GM13977 (cell line): ENCODE results near the gene WDR1.
A peak's percentile ranks its signal among the peaks of the same experiment; 100 is the strongest.

Experiments used
- DNase-seq: peaks from one replicate; pipeline ENCODE4 v3.0.0; 2012; ENCODE audit warnings: low spot score
- in situ Hi-C: fragments of 300-500 bp; cut with MboI; formaldehyde crosslinking; loops from one replicate; pipeline ENCODE4 v1.12.0; 2022; ENCODE audit warnings: low sequenced_read_pairs, low pct_unique_long_range_greater_than_20kb, mixed read lengths, inconsistent platforms; ENCODE audit not compliant: unreplicated experiment
- TF ChIP-seq, protein P1 (sequence below): IDR thresholded peaks from 2 replicates; pipeline ENCODE4 v1.5.1; 2012; ENCODE audit warnings: mild to moderate bottlenecking, control low read depth; ENCODE audit not compliant: insufficient read depth; ENCODE audit errors: extremely low read depth, missing control alignments

WDR1 gene

DNA sequence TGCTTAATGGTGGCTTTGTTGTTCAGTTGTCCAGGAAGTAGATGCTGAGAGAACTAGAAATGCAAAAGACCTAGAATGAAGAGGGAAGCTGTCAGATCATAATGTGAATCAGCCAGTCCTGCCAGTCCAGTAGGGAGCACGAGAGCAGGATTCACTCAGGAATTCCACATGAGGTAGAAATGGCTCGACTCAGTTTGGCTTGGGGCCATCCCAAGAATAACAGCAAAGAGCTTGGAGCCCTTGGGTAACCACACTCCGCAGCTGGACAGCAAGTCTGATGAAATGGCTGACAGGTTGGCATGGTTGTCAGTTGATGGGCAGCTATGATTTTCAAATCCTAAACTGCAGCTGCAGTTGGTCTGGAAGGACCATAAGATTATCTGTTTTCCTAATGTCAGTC, 44.5 kb upstream of the WDR1 start:
- TF ChIP-seq, protein P1, sequence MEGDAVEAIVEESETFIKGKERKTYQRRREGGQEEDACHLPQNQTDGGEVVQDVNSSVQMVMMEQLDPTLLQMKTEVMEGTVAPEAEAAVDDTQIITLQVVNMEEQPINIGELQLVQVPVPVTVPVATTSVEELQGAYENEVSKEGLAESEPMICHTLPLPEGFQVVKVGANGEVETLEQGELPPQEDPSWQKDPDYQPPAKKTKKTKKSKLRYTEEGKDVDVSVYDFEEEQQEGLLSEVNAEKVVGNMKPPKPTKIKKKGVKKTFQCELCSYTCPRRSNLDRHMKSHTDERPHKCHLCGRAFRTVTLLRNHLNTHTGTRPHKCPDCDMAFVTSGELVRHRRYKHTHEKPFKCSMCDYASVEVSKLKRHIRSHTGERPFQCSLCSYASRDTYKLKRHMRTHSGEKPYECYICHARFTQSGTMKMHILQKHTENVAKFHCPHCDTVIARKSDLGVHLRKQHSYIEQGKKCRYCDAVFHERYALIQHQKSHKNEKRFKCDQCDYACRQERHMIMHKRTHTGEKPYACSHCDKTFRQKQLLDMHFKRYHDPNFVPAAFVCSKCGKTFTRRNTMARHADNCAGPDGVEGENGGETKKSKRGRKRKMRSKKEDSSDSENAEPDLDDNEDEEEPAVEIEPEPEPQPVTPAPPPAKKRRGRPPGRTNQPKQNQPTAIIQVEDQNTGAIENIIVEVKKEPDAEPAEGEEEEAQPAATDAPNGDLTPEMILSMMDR = no peak
- DNase-seq = no peak
- in situ Hi-C loops = loop anchor here (10.0 to 25.0 kb wide), 2 partner anchors 251 to 384 kb away; no protein-coding TSS in a partner anchor

DNA sequence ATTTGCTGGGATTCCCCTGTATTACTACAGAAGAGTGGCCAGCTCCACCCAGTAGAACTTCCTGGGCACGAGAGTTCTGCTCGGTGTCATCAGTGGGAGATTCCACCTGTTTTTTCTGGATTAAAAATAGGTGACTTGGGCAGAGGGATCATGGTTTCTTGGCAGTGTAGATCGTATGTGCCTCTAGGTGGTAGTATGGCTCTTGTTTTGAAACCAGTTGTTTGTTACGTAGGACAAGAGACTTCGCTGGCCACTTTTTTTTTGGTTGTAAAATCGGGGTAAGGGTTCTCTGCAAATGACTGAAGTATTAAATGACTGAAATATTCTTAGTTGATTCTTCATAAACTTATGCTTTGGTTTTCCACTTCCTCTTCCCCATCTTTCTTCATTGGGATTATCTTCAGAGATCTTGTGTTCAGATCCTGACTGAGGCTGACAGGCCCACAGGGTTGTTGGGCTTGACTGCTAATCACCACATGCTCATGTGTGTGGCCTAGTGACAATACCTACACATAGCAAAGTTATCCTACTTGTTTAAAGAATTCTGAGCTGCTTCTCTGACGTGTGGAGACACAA, 43.8 kb upstream of the WDR1 start:
- DNase-seq = no peak
- in situ Hi-C loops = loop anchor here (10.0 to 25.0 kb wide), 2 partner anchors 252 to 384 kb away; no protein-coding TSS in a partner anchor
- TF ChIP-seq, protein P1 = no peak

DNA sequence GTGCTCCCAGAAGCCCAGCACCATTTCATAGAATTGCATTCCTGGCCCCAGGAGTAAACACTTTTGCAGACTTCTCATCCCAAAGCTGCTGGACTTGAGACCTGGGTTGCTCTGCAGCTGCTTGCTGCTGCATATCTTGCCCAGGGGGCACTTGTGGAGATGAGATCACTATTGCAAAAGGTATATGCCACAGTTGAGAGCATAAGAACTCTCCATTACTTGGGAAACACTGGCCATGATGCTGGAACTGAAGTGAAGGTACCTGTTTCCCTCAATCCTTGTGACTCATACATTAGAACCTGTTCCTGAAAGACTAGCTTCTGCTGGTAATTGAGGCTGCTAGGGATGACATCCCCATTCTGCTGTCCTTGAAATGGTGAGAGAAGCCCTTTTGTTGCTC, 43.1 kb upstream of the WDR1 start:
- in situ Hi-C loops = loop anchor here (10.0 to 25.0 kb wide), 2 partner anchors 253 to 385 kb away; no protein-coding TSS in a partner anchor
- TF ChIP-seq, protein P1 = no peak
- no peak for DNase-seq

DNA sequence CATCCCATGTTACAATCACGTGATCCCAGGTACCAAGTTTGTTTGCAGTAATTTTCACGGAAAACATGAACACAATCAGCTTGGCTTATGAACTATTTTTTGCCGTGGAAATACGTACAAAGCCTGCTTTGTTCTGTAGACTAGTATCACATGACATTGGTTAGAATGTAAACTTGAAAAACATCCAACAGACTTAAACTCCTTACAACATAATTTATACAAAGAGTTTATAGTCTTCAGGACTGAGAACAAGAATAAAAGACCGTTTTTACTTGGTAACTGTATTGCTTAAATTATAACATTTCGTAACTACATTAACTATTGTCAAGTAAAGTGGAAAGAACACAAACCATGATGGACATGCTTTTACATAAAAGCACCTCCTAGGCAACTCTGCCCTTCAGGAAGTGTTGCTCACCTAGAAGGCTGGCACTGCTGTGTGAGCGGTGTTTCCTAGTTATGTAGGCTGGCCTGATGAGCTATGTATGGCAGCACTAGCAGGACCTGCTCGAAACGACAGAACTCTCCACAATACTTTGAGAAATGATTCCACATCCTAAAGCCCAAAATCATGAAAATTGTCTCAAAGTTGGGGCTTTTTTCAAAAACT, 41.8 kb upstream of the WDR1 start:
- no peak for DNase-seq
- in situ Hi-C loops = loop anchor here (25.0 kb wide), 1 partner anchor 254 kb away; no protein-coding TSS in a partner anchor
- TF ChIP-seq, protein P1 = no peak

DNA sequence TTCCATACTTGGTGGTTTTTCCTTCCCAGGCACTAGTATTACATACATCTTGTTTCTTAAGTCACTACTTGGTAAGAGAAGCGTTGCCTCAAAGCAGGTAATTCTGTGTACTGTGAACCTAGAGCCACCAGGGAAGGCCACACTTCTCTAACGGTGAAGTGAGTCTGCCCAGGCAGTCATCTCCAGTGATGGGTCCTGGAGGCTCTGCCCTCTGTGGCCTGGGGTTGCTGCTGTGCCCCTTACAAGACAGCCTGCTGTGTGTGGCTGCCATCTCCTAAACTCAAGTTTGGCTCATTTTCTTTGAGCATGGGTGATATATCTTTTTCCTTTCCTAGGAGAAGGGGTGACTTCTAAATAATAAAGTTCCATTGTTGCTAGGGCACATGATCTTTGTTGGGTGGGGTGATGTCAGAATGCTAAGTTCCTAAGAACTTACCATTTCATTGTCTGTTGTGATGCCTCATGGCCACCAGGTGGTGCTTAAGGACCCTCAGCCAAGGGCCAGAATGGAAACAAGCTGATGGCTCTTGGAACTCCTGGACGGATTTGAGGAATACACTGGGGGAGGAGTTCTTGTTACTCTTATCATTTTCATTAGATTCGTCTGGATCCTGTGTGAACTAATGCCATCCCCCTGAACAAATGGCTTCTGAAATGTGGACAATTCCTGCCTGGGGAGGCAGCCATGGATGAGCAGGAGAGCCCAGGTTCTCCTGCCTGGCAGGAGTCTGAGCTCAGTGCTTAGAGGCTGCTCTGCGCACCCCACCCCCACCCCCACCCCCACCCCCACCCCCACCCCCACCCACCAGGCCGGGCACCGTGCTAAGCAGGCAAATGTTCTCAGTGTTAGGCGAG, 41.1 kb upstream of the WDR1 start:
- peak; percentile 75 for DNase-seq
- in situ Hi-C loops = loop anchor here (25.0 kb wide), 1 partner anchor 255 kb away; no protein-coding TSS in a partner anchor
- TF ChIP-seq, protein P1 = peak; percentile 83

DNA sequence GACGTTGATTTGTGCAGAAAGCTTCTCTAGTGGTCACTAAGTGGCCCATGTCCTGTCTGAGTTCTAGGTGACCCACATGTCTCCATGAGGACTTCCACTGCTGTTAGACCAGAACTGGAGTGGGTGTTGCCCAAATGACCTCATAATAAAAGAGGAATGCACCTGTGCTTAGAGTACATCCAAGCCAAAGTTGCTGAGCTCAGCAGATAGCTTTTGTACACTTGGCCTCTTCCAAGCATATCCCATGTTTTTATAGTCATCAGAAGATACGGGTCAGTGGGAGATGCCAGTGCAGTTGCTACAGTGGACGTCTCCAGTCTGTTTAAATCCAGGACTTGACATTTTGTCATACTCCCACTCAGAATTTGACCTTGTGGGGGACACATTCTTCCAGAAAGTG, 37.6 kb upstream of the WDR1 start:
- TF ChIP-seq, protein P1 = no peak
- no peak for DNase-seq
- in situ Hi-C loops = loop anchor here (25.0 kb wide), 1 partner anchor 258 kb away; no protein-coding TSS in a partner anchor
